Rectal smooth muscle tissue (tissue), 1 donor: ENCODE results near the gene RTBDN.
"Not testable (repeated sequence)": the region's sequence is repeated elsewhere in the genome, so short reads cannot be mapped to it uniquely, and the experiment has no call there.

Experiments used
- H3K27ac ChIP-seq: one replicate; pipeline ENCODE4 v1.7.0; 2013; ENCODE audit warnings: low read depth, low read length, inconsistent platforms
- H3K27me3 ChIP-seq: one replicate; pipeline ENCODE4 v1.7.0; 2013; ENCODE audit warnings: low read length; ENCODE audit not compliant: control insufficient read depth, insufficient read depth
- H3K36me3 ChIP-seq: one replicate; pipeline ENCODE4 v1.7.0; 2013; ENCODE audit warnings: low read length; ENCODE audit not compliant: control insufficient read depth, insufficient read depth
- H3K4me1 ChIP-seq: one replicate; pipeline ENCODE4 v1.7.0; 2013; ENCODE audit warnings: low read length; ENCODE audit not compliant: control insufficient read depth, insufficient read depth
- H3K4me3 ChIP-seq: one replicate; pipeline ENCODE4 v1.7.0; 2013; ENCODE audit warnings: low read length
- H3K9ac ChIP-seq: one replicate; pipeline ENCODE4 v1.7.0; 2013; ENCODE audit warnings: low read length

Gene RTBDN

GRCh38 chr19:12866416-12867119 lies 32.2 kb upstream of the RTBDN start:
- H3K27me3 ChIP-seq: no peaks in the 10 kb centered on the region
- peaks cover 2% of the 10 kb centered on the region for H3K4me1 ChIP-seq
- no peak overlapping the region for H3K9ac ChIP-seq
- H3K36me3 ChIP-seq: no peaks in the 10 kb centered on the region
- no peak overlapping the region for H3K27ac ChIP-seq
- no peak overlapping the region for H3K4me3 ChIP-seq

- no peak overlapping the region for H3K9ac ChIP-seq
- H3K36me3 ChIP-seq: no peaks in the 10 kb centered on the region
- no peak overlapping the region for H3K4me3 ChIP-seq
- H3K4me1 ChIP-seq: peaks cover 2% of the 10 kb centered on the region
- no peak overlapping the region for H3K27ac ChIP-seq
- no peaks in the 10 kb centered on the region for H3K27me3 ChIP-seq
Observed at GRCh38 chr19:12865746-12866415, 31.5 kb upstream of the RTBDN start.

GRCh38 chr19:12864721-12865715 lies 30.6 kb upstream of the RTBDN start:
- H3K4me1 ChIP-seq: peaks cover 2% of the 10 kb centered on the region
- H3K4me3 ChIP-seq: no peak overlapping the region
- no peak overlapping the region for H3K27ac ChIP-seq
- no peaks in the 10 kb centered on the region for H3K36me3 ChIP-seq
- H3K9ac ChIP-seq: no peak overlapping the region
- no peaks in the 10 kb centered on the region for H3K27me3 ChIP-seq

- no peak overlapping the region for H3K9ac ChIP-seq
- no peaks in the 10 kb centered on the region for H3K27me3 ChIP-seq
- H3K36me3 ChIP-seq: no peaks in the 10 kb centered on the region
- H3K4me3 ChIP-seq: no peak overlapping the region
- no peak overlapping the region for H3K27ac ChIP-seq
- peaks cover 2% of the 10 kb centered on the region for H3K4me1 ChIP-seq
Observed at GRCh38 chr19:12864143-12864542, 29.8 kb upstream of the RTBDN start.

- Histone ChIP-seq H3K4me3 (no peak overlapping the region), H3K36me3 (no peaks in the 10 kb centered on the region), H3K27me3 (no peaks in the 10 kb centered on the region), H3K4me1 (no peaks in the 10 kb centered on the region), H3K27ac (no peak overlapping the region), H3K9ac (no peak overlapping the region)
Observed at GRCh38 chr19:12859546-12859945, 25.2 kb upstream of the RTBDN start.

GRCh38 chr19:12858041-12858928 lies 23.9 kb upstream of the RTBDN start:
- no peak overlapping the region for H3K27ac ChIP-seq
- H3K4me3 ChIP-seq: no peak overlapping the region
- no peaks in the 10 kb centered on the region for H3K36me3 ChIP-seq
- no peak overlapping the region for H3K9ac ChIP-seq
- no peaks in the 10 kb centered on the region for H3K27me3 ChIP-seq
- no peaks in the 10 kb centered on the region for H3K4me1 ChIP-seq

- H3K27ac ChIP-seq: no peak overlapping the region
- H3K36me3 ChIP-seq: no peaks in the 10 kb centered on the region
- no peaks in the 10 kb centered on the region for H3K27me3 ChIP-seq
- no peaks in the 10 kb centered on the region for H3K4me1 ChIP-seq
- no peak overlapping the region for H3K9ac ChIP-seq
- no peak overlapping the region for H3K4me3 ChIP-seq
Observed at GRCh38 chr19:12856653-12857052, 22.3 kb upstream of the RTBDN start.

- H3K9ac ChIP-seq: no peak overlapping the region
- H3K27ac ChIP-seq: no peak overlapping the region
- peaks cover 3% of the 10 kb centered on the region for H3K27me3 ChIP-seq
- H3K36me3 ChIP-seq: no peaks in the 10 kb centered on the region
- peak overlapping the region; percentile 56 for H3K4me3 ChIP-seq
- no peaks in the 10 kb centered on the region for H3K4me1 ChIP-seq
Observed at GRCh38 chr19:12847159-12848139, 13.1 kb upstream of the RTBDN start.

- H3K4me1 ChIP-seq, H3K9ac ChIP-seq, H3K27ac ChIP-seq, H3K36me3 ChIP-seq, H3K4me3 ChIP-seq, H3K27me3 ChIP-seq: not testable (repeated sequence)
Observed at GRCh38 chr19:12846613-12847012, 12.2 kb upstream of the RTBDN start.

GRCh38 chr19:12843999-12844732 lies 9.8 kb upstream of the RTBDN start:
- Histone ChIP-seq H3K27ac (no peak overlapping the region), H3K36me3 (no peaks in the 10 kb centered on the region), H3K27me3 (peaks cover 12% of the 10 kb centered on the region), H3K9ac (no peak overlapping the region), H3K4me3 (no peak overlapping the region), H3K4me1 (no peaks in the 10 kb centered on the region)
